Activated CD8-positive, alpha-beta memory T cell treated with anti-CD3 and anti-CD28 coated beads, Interleukin-2, amount 50 U/mL, for 4 hours (primary cell): ENCODE results near the gene OR51V1.
"Not testable (repeated sequence)": the region's sequence is repeated elsewhere in the genome, so short reads cannot be mapped to it uniquely, and the experiment has no call there.

Experiments used
- DNase-seq: peaks from one replicate; pipeline ENCODE4 v3.0.0-alpha.2; 2020

Gene OR51V1

DNA sequence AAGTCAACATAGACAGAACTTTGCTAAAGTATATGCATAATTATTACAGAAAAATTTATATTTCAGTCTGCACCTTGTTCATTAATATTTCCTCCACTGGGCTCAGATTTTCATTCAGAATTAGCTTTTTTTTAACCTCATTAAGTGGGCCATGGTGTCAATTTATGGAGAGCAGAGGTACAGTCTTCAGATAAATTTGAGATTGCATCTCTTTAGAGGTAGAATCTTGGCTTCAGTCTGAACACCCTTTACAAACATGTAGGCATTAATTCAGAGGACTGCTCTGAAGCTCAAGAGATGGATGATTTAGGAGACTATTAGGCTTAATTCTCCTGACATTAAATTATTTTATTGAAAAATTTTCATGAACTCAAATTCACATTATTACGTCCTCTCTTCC is 29.8 kb upstream of the OR51V1 start:
- no peak for DNase-seq

- DNase-seq, result no peak
Observed at GRCh38 chr11:5229796-5230195, 29.3 kb upstream of the OR51V1 start.

DNA sequence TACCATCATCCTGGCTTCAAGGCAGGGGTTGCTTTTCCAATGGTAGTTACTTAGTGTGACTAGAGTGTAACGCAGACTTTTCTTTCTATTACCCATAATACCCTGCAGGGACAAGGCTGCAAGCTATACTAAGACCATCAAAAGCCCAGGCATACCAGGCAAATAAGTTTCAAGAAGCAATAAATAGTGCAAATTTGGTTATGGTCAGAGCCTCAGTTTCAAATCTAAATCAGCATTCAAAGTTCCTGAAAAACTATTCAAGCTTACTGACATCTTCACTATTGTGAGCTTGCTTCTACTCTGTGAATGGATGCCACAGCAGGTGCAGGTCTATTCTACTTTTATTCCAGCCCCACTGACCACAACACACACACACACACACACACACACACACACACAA is 28.9 kb upstream of the OR51V1 start:
- DNase-seq, result no peak

- DNase-seq, result no peak
Observed at GRCh38 chr11:5228124-5228523, 27.6 kb upstream of the OR51V1 start.

GRCh38 chr11:5227681-5228080 is 27.2 kb upstream of the OR51V1 start:
- no peak for DNase-seq

DNA sequence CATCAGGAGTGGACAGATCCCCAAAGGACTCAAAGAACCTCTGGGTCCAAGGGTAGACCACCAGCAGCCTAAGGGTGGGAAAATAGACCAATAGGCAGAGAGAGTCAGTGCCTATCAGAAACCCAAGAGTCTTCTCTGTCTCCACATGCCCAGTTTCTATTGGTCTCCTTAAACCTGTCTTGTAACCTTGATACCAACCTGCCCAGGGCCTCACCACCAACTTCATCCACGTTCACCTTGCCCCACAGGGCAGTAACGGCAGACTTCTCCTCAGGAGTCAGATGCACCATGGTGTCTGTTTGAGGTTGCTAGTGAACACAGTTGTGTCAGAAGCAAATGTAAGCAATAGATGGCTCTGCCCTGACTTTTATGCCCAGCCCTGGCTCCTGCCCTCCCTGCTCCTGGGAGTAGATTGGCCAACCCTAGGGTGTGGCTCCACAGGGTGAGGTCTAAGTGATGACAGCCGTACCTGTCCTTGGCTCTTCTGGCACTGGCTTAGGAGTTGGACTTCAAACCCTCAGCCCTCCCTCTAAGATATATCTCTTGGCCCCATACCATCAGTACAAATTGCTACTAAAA is 26.3 kb upstream of the OR51V1 start, which contains the start of gene HBB:
Gene HBB (minus strand): TSS at position 340 of the 579 bp plus-strand sequence. CDS start 50 bp downstream, at position 290.
- no peak for DNase-seq

GRCh38 chr11:5225480-5225871 is 25.0 kb upstream of the OR51V1 start:
- no peak for DNase-seq

DNA sequence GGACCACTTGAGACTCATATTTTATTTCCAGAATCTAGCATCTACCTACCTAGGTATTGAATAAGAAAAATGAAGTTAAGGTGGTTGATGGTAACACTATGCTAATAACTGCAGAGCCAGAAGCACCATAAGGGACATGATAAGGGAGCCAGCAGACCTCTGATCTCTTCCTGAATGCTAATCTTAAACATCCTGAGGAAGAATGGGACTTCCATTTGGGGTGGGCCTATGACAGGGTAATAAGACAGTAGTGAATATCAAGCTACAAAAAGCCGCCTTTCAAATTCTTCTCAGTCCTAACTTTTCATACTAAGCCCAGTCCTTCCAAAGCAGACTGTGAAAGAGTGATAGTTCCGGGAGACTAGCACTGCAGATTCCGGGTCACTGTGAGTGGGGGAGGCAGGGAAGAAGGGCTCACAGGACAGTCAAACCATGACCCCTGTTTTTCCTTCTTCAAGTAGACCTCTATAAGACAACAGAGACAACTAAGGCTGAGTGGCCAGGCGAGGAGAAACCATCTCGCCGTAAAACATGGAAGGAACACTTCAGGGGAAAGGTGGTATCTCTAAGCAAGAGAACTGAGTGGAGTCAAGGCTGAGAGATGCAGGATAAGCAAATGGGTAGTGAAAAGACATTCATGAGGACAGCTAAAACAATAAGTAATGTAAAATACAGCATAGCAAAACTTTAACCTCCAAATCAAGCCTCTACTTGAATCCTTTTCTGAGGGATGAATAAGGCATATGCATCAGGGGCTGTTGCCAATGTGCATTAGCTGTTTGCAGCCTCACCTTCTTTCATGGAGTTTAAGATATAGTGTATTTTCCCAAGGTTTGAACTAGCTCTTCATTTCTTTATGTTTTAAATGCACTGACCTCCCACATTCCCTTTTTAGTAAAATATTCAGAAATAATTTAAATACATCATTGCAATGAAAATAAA is 24.3 kb upstream of the OR51V1 start:
- no peak for DNase-seq

DNA sequence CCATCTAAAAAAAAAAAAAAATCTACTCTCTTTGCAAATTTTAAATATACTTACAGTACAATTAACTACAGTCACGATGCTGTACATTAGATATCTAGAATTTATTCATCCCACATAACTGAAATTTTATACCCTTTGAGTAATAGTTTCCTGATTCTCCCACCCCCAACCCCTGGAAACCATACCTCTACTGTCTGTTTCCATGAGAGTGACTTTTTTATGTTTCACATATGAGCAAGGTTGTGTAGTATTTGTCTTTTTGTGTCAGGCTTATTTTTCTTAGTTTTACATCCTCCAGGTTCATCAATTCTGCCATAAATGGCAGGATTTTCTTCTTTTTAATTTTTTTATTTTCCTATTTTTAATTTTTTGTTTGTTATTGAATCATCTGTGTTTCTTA is 23.2 kb upstream of the OR51V1 start:
- no peak for DNase-seq

DNA sequence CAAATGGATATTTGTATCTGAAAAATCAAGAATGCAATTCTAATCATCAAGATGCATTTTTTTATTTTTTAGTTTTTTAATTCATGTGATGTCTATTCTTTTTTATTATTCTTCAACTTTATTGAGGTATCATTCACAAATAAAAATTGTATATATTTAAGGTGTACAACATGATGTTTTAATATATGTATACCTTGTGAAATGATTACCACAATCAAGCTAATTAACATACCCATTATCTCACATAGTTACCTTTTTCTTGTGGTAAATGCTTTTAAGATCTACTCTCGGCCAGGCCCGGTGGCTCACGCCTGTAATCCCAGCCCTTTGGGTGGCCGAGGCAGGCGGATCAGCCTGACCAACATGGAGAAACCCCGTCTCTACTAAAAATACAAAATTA is 22.7 kb upstream of the OR51V1 start:
- no peak for DNase-seq

DNA sequence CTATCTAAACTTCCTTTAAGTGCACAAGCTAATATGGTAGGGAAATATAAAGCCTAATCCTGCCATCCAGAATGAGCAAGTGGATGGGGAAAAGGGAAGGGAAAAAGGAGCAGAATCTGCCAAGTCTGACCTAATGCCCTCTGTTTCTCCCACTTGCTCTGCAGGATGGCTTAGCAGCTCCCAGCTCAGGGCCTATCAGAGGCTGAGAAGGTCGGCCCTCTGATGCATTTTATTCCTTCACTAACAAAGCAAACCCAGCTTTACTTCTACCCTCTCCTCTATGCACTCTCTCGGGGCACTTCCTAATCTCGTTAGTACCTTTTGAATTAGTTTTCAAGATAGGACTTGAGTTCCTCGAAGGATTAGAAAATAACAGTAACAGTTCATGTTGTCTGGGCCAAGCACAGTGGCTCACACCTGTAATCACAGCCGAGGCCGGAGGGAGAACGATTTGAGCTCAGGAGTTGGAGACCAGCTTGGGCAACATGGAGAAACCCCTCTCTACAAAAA is 9.9 kb upstream of the OR51V1 start:
- no peak for DNase-seq

GRCh38 chr11:5204787-5205186 is 4.3 kb upstream of the OR51V1 start:
- no peak for DNase-seq

DNA sequence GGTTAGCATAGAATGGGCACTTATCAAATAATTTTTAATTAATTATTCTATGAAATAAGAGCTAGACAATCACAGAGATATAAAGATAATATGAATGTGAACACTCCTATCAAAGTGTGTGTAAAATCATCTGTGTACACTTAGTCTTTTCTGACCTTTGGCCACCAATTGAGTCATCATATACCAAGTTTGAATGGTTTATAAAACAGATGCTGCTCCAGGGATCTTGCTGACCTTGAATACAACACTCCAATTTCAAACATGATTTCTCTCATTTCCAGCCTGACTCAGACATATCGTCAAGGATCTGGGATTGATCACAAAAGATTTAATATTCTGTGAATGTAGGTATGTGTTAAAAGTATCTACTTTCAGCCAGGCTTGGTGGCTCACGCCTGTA is 2.9 kb upstream of the OR51V1 start:
- no peak for DNase-seq

DNA sequence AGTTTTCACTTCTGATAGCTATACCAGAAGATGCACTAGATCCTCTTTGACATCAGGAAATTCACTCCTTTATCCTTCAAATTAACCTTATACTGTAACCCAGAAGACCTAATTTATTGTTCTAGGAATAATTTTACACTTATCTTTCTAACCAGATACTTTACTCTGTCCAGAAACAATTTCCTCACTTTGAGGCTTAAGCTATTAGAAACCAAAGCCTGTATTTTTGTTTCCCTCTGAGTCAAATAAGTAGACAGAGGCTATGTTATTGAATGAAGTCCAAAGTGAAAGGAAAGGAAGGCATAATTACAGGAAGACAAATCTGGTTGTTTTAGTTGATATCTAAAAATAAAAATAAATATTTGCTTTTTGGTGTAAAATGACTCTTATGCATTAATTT is 2.2 kb downstream of the OR51V1 start:
- DNase-seq, result no peak

- DNase-seq, result no peak
Observed at GRCh38 chr11:5197536-5197935, 2.9 kb downstream of the OR51V1 start.

DNA sequence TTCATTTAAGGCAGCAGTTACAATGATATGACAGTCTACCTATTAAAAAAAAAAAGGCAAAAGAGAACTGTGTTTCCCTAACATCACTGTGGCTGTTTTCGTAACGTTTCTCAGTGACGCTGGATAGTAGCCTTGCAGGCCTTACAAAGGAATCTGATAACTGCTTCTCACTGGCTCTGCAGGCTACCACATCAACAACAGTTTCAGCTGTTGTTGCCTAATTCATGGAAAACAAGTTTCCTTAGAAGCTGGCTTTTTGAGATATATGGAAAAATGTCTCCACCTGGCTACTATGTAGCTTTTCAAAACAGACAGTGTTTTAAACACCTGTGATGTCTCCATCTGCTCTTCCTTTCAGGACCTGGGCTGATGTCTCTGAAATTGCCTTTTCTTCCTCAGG is 3.8 kb downstream of the OR51V1 start:
- no peak for DNase-seq

DNA sequence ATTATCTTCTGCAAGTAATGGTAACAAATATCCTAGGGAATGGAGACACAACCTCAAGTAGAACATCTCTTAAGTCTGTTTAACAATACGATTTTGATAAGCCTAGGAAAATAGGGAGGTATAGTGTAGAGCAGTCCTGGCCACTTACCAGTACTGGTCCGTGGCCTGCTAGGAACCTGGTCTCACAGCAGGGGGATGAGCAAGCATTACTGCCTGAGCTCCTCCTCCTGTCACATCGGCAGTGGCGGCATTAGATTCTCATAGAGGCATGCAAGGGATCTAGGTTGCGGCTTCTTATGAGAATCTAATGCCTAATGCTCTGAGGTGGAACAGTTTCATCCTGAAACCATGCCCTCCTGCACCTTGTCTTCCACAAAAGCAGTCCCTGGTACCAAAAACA is 4.4 kb downstream of the OR51V1 start:
- no peak for DNase-seq

DNA sequence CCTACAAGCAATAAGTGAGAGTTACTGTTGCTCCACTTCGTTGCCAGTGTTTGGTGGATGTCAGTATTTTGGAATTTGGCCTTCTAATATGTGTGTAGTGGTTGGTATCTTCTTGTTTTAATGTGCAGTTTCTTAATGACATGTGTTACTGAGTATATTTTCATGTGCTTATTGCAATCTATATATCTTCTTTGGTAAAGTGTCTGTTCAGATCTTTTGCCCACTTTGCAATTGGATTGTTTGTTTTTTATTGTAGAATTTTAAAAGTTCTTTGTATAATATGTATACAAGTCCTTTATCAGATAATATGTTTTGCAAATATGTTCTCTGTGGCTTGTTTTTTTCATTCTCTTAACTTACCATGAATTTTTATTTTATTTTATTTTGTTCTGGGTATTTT is 7.7 kb downstream of the OR51V1 start:
- DNase-seq, result no peak

- DNase-seq, result no peak
Observed at GRCh38 chr11:5188201-5188600, 12.3 kb downstream of the OR51V1 start.

DNA sequence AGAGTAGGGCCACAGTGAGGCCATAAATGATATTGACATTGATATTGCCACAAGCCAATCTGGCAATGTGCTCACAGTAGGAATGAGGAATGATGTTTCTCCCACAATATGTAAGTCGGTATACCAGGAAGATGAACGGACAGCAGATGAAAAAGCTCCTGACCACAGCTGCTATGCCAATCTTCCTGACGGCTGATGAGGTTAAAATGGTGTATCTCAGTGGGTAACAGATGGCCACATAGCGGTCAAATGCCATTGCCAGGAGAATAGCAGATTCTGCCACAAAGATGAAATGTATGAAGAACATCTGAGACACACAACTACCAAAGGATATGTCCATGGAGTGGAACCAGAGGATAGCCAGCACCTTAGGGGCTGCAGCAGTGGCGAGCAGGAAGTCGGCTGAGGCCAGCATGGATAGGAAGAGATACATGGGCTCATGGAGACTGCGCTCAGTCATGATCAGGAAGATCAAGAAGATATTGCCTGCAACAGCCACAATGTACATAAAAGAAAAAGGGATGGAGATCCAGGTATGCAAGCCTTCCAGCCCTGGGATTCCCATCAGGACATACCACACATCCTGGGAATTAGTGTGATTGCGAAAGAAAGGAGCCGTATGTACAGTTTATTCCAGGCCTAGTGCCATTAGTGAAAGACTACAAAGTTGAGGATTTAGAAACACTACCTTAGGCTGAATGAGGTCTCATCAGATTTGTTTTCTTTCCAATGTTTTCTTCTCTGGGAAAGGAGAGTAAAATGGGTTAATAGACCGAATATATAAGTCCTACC is 22.2 kb downstream of the OR51V1 start:
- DNase-seq, result no peak

- no peak for DNase-seq
Observed at GRCh38 chr11:5174934-5175333, 25.5 kb downstream of the OR51V1 start.

DNA sequence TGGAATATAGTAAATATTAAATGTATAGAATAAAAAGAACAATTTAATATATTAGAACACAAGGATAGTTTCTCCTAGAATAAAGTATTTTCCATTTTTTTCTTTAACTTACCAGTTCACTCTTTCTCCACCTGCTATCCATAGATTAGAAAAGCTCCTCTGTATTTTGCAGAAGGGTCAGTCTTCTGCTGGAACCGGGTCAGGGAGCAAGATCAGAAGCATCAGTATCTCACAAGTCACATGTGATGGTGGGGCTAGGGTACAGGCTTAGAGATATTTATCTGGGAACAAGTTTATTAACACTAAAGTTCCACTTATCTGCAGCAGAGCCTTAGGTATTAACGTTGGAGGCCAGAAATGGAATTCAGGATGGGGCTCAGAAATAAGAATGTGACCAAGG is 28.6 kb downstream of the OR51V1 start:
- DNase-seq, result no peak

DNA sequence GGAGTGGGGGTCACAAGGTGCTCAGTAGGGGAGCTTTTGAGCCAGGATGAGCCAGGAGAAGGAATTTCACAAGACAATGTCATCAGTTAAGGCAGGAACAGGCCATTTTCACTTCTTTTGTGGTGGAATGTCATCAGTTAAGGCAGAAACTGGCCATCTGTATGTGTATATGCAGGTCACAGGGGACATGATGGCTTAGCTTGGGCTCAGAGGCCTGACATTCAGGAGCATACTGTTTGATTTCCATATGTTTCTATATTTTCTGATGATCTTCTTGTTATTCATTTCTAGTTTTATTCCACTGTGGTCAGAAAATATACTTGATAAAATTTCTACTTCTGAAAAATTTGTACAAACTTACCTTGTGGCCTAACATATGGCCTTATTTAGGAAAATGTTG is 34.6 kb downstream of the OR51V1 start:
- DNase-seq, result not testable (repeated sequence)
